HG03095 (cell line): ENCODE measurements around the gene GCLC.
"Not testable (repeated sequence)": the region's sequence is repeated elsewhere in the genome, so short reads cannot be mapped to it uniquely, and the experiment has no call there.

Source experiments
- ATAC-seq: cut with Tn5 transposase; IDR thresholded peaks from one replicate; pipeline ENCODE4 v1.9.1; 2021; ENCODE audit warnings: moderate library complexity; ENCODE audit not compliant: unreplicated experiment

GCLC gene

GRCh38 chr6:53544470-53545308 is at the start of gene GCLC:
Gene GCLC (minus strand): TSS chr6:53545101. CDS start chr6:53544645, 456 bp downstream.
- peak; percentile 58 for ATAC-seq

- no peak for ATAC-seq
These were observed 49.7 kb upstream of the GCLC start for GRCh38 chr6:53594596-53594995.

GRCh38 chr6:53593001-53593488 is 48.1 kb upstream of the GCLC start:
- ATAC-seq, result no peak

GRCh38 chr6:53591873-53592272 is 47.0 kb upstream of the GCLC start:
- no peak for ATAC-seq

GRCh38 chr6:53588816-53589509 is 44.1 kb upstream of the GCLC start:
- ATAC-seq, result no peak

- ATAC-seq, result no peak
These were observed 42.4 kb upstream of the GCLC start for GRCh38 chr6:53587291-53587690.

- no peak for ATAC-seq
These were observed 40.5 kb upstream of the GCLC start for GRCh38 chr6:53585208-53585900.

- no peak for ATAC-seq
These were observed 39.8 kb upstream of the GCLC start for GRCh38 chr6:53584726-53585125.

- ATAC-seq, result no peak
These were observed 38.5 kb upstream of the GCLC start for GRCh38 chr6:53583451-53583850.

- ATAC-seq, result no peak
These were observed 38.1 kb upstream of the GCLC start for GRCh38 chr6:53582963-53583362.

- ATAC-seq, result no peak
These were observed 37.0 kb upstream of the GCLC start for GRCh38 chr6:53581856-53582255.

GRCh38 chr6:53581173-53581773 is 36.4 kb upstream of the GCLC start:
- no peak for ATAC-seq

GRCh38 chr6:53579338-53579737 is 34.4 kb upstream of the GCLC start:
- no peak for ATAC-seq

GRCh38 chr6:53578371-53578770 is 33.5 kb upstream of the GCLC start:
- ATAC-seq, result no peak

- no peak for ATAC-seq
These were observed 28.4 kb upstream of the GCLC start for GRCh38 chr6:53573299-53573698.

- not testable (repeated sequence) for ATAC-seq
These were observed 27.5 kb upstream of the GCLC start for GRCh38 chr6:53572379-53572778.

GRCh38 chr6:53568776-53569616 is 24.1 kb upstream of the GCLC start:
- ATAC-seq, result no peak

GRCh38 chr6:53567701-53568100 is 22.8 kb upstream of the GCLC start:
- ATAC-seq, result no peak

GRCh38 chr6:53566755-53567154 is 21.9 kb upstream of the GCLC start:
- no peak for ATAC-seq

- ATAC-seq, result no peak
These were observed 21.0 kb upstream of the GCLC start for GRCh38 chr6:53565886-53566285.
